Tibial artery (tissue), 4 donors: Measurements from ENCODE around the gene PCMTD2.

ENCODE experiments used
- DNase-seq, 2 donors: peaks; one replicate each; pipeline ENCODE4 v3.0.0-alpha.2; 2019
- H3K27ac ChIP-seq, 2 donors: fragments of 200-600 bp; sonication (generic) in 1 of 2; 1 replicate in 1 of 2; 2 replicates in 1 of 2; pipeline ENCODE4 v1.5.1; 2018 to 2019; ENCODE audit warnings: mild to moderate bottlenecking in 1 of 2
- H3K27me3 ChIP-seq, 2 donors: fragments of 200-600 bp; sonication (generic) in 1 of 2; one replicate each; pipeline versions ENCODE4 v1.5.1 to v1.6.0; 2016 to 2019
- H3K36me3 ChIP-seq, 3 donors: fragments of 200-600 bp; sonication (generic) in 2 of 3; one replicate each; pipeline ENCODE4 v1.5.1; 2016 to 2019; ENCODE audit warnings: mild to moderate bottlenecking in 2 of 3
- H3K4me1 ChIP-seq, 4 donors: fragments of 200-600 bp; sonication (generic) in 2 of 4; 1 replicate in 3 of 4; 2 replicates in 1 of 4; pipeline ENCODE4 v1.5.1; 2016 to 2019
- H3K4me3 ChIP-seq, 2 donors: fragments of 200-600 bp; sonication (generic) in 1 of 2; 1 replicate in 1 of 2; 2 replicates in 1 of 2; pipeline ENCODE4 v1.5.1; 2018 to 2019; ENCODE audit warnings: mild to moderate bottlenecking in 2 of 2
- H3K9me3 ChIP-seq, 3 donors: fragments of 200-600 bp; sonication (generic) in 1 of 3; one replicate each; pipeline ENCODE4 v1.5.1; 2016 to 2019
- intact Hi-C: fragments of 100-400 bp; cut with DNase I; formaldehyde crosslinking; loops from one replicate; pipeline ENCODE4 v1.15.0; 2023; ENCODE audit warnings: low total_unique reads
- TF ChIP-seq, protein P1 (sequence below), 2 experiments: fragments of 200-600 bp in 1 of 2; fragments of 450-650 bp in 1 of 2; IDR thresholded peaks; one replicate each; pipeline ENCODE4 v1.5.1; 2017 to 2019; ENCODE audit warnings: antibody characterized with exemption in 2 of 2, mild to moderate bottlenecking in 1 of 2, moderate library complexity in 1 of 2

The PCMTD2 gene

DNA sequence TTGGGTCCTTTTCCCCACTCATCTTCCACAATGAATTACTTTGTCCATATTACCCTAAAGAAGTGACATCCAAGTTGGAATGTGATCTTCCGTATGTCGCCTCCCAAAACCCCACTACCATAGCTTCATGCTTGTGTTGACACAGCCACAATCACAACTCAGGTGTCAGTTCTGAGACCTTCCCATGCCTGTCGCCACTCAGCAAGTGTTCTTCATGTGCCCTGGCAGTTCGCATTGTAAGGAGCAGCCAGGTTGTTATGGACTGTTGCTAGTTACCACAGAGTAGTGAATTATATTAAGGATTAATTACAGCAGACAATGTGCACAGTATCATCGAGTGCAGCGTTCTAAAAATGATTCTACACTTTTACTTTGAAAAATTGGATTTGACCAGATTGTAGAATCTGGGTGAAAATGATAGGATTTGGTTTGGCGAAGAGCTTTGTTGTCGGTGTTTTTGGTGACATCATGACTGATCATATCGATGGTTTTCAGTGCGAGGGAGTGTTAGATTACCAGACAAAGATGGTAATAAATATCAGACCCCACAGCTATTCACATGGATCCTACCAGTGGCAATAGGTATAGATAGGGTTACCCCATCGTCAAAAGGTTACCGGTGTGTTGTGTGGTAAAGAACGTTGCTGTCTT lies 1.7 kb downstream of the PCMTD2 start:
- Histone ChIP-seq H3K27ac (peak overlapping the region in 1 of 2 donors; percentile 86), H3K4me3 (peak overlapping the region; percentile 90 to 96), H3K36me3 (peaks cover 0 to 5% (median 0%) of the 10 kb centered on the region in 3 donors), H3K27me3 (peaks cover 0 to 4% of the 10 kb centered on the region in 2 donors), H3K4me1 (peaks cover 0 to 44% (median 26%) of the 10 kb centered on the region in 4 donors), H3K9me3 (no peaks in the 10 kb centered on the region)
- DNase-seq: no peak
- intact Hi-C loops: no loop called here
- TF ChIP-seq, protein P1, sequence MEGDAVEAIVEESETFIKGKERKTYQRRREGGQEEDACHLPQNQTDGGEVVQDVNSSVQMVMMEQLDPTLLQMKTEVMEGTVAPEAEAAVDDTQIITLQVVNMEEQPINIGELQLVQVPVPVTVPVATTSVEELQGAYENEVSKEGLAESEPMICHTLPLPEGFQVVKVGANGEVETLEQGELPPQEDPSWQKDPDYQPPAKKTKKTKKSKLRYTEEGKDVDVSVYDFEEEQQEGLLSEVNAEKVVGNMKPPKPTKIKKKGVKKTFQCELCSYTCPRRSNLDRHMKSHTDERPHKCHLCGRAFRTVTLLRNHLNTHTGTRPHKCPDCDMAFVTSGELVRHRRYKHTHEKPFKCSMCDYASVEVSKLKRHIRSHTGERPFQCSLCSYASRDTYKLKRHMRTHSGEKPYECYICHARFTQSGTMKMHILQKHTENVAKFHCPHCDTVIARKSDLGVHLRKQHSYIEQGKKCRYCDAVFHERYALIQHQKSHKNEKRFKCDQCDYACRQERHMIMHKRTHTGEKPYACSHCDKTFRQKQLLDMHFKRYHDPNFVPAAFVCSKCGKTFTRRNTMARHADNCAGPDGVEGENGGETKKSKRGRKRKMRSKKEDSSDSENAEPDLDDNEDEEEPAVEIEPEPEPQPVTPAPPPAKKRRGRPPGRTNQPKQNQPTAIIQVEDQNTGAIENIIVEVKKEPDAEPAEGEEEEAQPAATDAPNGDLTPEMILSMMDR (IDR thresholded peaks at IDR 0.05): no peak

DNA sequence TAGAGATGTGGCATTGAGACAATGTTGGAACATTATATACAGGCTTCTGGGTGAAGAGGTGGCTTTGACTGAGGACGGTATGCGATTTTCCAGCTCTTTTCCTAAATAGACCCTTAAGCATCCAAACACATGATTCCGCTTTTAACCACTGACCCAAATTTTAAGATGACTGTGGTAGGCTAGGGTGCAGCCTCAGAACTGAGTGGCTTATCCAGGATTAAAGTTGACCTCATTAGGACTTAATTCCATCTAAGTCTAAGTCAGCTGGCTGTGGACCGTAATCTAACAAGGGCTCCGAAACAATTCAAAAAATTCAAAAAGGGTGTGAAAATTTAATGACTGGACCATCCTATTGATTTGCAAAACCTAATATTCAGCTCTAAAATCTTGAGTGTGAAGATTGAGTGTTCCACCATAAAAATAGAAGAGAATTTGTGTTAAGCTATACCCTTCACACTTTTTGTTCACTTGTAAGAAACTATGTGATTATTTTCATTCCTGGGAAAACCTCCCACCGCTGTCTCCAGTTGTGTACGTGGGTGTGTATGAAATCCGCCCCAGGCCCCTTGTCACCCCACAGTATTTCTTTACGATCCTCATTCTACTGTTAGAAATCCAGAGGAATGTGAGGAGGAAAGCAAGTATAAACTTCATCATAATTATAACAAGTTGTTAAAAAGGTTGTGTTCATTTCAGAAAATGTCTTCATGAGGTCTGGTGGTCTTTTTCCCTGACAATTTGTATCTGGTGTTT lies 2.7 kb downstream of the PCMTD2 start:
- no peaks in the 10 kb centered on the region for H3K27me3 ChIP-seq
- H3K27ac ChIP-seq: no peak overlapping the region
- TF ChIP-seq, protein P1 (IDR thresholded peaks at IDR 0.05): no peak
- H3K4me3 ChIP-seq: no peak overlapping the region
- peaks cover 0 to 15% (median 0%) of the 10 kb centered on the region in 3 donors for H3K36me3 ChIP-seq
- no peaks in the 10 kb centered on the region for H3K9me3 ChIP-seq
- intact Hi-C loops: no loop called here
- DNase-seq: no peak
- H3K4me1 ChIP-seq: peaks cover 0 to 44% (median 26%) of the 10 kb centered on the region in 4 donors

DNA sequence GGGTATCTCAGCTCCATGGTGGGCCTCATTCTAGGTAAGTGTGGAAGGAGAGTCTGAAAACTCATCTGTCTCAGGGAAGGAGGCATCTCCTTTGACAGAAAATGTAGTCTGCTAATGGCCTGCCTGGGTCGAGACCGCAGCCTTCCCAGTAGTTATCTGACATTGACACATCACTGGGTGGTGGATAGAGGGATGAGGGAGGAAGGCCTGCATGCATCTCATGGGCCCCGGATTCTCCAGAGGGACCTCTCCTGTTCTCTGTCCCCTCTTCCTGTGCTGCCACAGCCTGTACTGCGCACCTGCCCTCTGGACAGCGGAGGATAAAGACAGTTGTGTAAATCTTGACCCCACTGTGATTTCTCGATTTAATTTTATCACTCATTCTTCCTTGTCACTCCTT lies 4.7 kb downstream of the PCMTD2 start:
- intact Hi-C loops: no loop called here
- H3K4me3 ChIP-seq: no peak overlapping the region
- peaks cover 0 to 25% (median 0%) of the 10 kb centered on the region in 3 donors for H3K36me3 ChIP-seq
- H3K27me3 ChIP-seq: no peaks in the 10 kb centered on the region
- H3K9me3 ChIP-seq: no peaks in the 10 kb centered on the region
- DNase-seq: no peak
- H3K27ac ChIP-seq: peak overlapping the region in 1 of 2 donors; percentile 58
- TF ChIP-seq, protein P1 (IDR thresholded peaks at IDR 0.05): no peak
- H3K4me1 ChIP-seq: peaks cover 0 to 38% (median 23%) of the 10 kb centered on the region in 4 donors

DNA sequence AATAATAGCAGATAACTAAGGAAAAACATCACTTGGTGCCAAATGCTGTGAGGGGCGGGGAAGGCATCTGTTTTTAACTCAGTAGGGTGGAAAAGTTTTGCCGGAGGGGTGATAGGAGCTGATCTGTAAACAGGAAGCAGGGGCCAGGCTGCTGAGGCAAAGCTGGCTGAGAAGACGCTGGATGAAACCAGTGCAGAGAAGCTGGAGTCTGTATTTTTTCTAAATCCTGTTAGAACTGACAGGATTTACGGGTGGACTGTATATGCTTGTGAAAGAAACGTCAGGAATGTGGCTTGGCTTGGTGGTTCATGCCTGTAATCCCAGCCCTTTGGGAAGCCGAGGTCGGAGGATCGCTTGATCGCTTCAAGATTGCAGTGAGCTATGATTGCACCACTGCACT lies 5.6 kb downstream of the PCMTD2 start:
- no peaks in the 10 kb centered on the region for H3K9me3 ChIP-seq
- no peak for DNase-seq
- peaks cover 0 to 37% (median 22%) of the 10 kb centered on the region in 4 donors for H3K4me1 ChIP-seq
- intact Hi-C loops: no loop called here
- peak overlapping the region; percentile 48 to 58 for H3K27ac ChIP-seq
- H3K27me3 ChIP-seq: no peaks in the 10 kb centered on the region
- TF ChIP-seq, protein P1 (IDR thresholded peaks at IDR 0.05): no peak
- peaks cover 0 to 30% (median 5%) of the 10 kb centered on the region in 3 donors for H3K36me3 ChIP-seq
- peak overlapping the region; percentile 13 to 14 for H3K4me3 ChIP-seq

DNA sequence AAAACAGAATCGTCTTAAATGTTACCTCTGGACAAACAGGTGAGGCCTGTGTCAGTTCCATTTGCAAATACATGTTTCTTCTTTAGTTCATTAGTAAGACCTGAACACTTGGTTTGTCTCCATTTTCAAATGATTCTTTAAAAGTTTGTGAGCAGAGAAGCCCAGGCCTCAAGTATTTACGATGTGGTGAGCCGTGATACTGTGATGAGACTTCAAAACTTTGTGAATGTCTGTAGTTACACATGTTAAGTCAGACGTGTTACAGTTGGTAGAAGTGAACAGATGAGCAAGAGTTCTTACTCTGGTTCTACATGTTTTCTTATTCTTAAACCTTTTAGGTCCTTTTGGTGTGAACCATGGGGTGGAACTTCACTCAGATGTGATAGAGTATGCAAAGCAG lies 8.5 kb downstream of the PCMTD2 start:
- intact Hi-C loops: no loop called here
- Histone ChIP-seq H3K27ac (no peak overlapping the region), H3K36me3 (peaks cover 10 to 43% (median 12%) of the 10 kb centered on the region in 3 donors), H3K4me3 (no peak overlapping the region), H3K9me3 (no peaks in the 10 kb centered on the region), H3K27me3 (no peaks in the 10 kb centered on the region), H3K4me1 (peaks cover 0 to 20% (median 6%) of the 10 kb centered on the region in 4 donors)
- TF ChIP-seq, protein P1 (IDR thresholded peaks at IDR 0.05): no peak
- DNase-seq: no peak
